Glutamatergic neuron (in vitro differentiated cells): ENCODE measurements around the gene ADSL. TPM values are rescaled to one million over a fixed set of nuclear protein-coding genes. Genes with fewer than 3 reads are reported as not detected.

Experiments used
- DNase-seq: peaks from one replicate; pipeline ENCODE4 v3.0.0; 2022
- H3K27ac Mint-ChIP-seq: one replicate; pipeline ENCODE4 v1.8.0; 2020; ENCODE audit warnings: mild to moderate bottlenecking, mixed read lengths, inconsistent platforms; ENCODE audit not compliant: unreplicated experiment
- H3K27me3 Mint-ChIP-seq: one replicate; pipeline ENCODE4 v1.8.0; 2020; ENCODE audit warnings: mild to moderate bottlenecking, moderate library complexity, mixed read lengths, inconsistent platforms; ENCODE audit not compliant: unreplicated experiment
- H3K36me3 Mint-ChIP-seq: one replicate; pipeline ENCODE4 v1.8.0; 2020; ENCODE audit warnings: mild to moderate bottlenecking, mixed read lengths, inconsistent platforms; ENCODE audit not compliant: unreplicated experiment
- H3K4me1 Mint-ChIP-seq: one replicate; pipeline ENCODE4 v1.8.0; 2020; ENCODE audit warnings: mild to moderate bottlenecking, low read depth, mixed read lengths, inconsistent platforms; ENCODE audit not compliant: unreplicated experiment
- H3K4me3 Mint-ChIP-seq: one replicate; pipeline ENCODE4 v1.8.0; 2020; ENCODE audit warnings: mild to moderate bottlenecking, mixed read lengths, inconsistent platforms; ENCODE audit not compliant: unreplicated experiment
- H3K9me3 Mint-ChIP-seq: one replicate; pipeline ENCODE4 v1.8.0; 2020; ENCODE audit warnings: mild to moderate bottlenecking, moderate library complexity, mixed read lengths, inconsistent platforms; ENCODE audit not compliant: unreplicated experiment
- total RNA-seq: library from RNA; stranded (reverse); fragmentation: NEBNext Ultra II Directional; extraction: Animal tissue kit (Norgen Biotek cat#: 25700); gene quantifications from one replicate; pipeline ENCODE4 v1.2.1, GENCODE V29; 2021; ENCODE audit not compliant: unreplicated experiment
- TF ChIP-seq, protein P1 (sequence below): fragments of 200-600 bp; sonication (generic); IDR thresholded peaks from one replicate; pipeline ENCODE4 v1.5.0; 2021; ENCODE audit not compliant: partially characterized antibody, unreplicated experiment

Gene ADSL
- total RNA-seq, 1 donor from 2014 or later, result 62.3 TPM

DNA sequence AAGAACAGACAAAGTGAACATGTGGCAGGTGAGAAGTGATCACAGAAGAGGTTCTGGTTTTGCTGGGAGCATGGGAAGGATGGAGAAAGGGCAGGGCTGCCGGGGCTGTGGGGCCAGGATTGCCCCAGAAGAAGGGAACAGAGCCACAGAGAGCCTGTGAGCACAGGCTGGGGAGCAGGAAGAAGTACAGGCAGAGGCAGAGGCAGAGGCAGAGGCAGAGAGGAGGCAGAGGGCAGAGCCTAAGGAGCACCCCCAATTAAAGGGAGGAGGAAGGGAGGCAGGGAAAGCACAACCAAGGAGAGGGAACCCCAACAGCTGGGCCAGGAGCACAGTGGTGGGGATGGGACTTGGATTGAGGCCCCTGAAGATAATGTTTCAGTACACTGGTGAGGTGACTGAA lies 75.6 kb downstream of the ADSL start:
- H3K27ac Mint-ChIP-seq, result peak overlapping the region; percentile 9
- TF ChIP-seq, protein P1, sequence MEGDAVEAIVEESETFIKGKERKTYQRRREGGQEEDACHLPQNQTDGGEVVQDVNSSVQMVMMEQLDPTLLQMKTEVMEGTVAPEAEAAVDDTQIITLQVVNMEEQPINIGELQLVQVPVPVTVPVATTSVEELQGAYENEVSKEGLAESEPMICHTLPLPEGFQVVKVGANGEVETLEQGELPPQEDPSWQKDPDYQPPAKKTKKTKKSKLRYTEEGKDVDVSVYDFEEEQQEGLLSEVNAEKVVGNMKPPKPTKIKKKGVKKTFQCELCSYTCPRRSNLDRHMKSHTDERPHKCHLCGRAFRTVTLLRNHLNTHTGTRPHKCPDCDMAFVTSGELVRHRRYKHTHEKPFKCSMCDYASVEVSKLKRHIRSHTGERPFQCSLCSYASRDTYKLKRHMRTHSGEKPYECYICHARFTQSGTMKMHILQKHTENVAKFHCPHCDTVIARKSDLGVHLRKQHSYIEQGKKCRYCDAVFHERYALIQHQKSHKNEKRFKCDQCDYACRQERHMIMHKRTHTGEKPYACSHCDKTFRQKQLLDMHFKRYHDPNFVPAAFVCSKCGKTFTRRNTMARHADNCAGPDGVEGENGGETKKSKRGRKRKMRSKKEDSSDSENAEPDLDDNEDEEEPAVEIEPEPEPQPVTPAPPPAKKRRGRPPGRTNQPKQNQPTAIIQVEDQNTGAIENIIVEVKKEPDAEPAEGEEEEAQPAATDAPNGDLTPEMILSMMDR, result no peak

DNA sequence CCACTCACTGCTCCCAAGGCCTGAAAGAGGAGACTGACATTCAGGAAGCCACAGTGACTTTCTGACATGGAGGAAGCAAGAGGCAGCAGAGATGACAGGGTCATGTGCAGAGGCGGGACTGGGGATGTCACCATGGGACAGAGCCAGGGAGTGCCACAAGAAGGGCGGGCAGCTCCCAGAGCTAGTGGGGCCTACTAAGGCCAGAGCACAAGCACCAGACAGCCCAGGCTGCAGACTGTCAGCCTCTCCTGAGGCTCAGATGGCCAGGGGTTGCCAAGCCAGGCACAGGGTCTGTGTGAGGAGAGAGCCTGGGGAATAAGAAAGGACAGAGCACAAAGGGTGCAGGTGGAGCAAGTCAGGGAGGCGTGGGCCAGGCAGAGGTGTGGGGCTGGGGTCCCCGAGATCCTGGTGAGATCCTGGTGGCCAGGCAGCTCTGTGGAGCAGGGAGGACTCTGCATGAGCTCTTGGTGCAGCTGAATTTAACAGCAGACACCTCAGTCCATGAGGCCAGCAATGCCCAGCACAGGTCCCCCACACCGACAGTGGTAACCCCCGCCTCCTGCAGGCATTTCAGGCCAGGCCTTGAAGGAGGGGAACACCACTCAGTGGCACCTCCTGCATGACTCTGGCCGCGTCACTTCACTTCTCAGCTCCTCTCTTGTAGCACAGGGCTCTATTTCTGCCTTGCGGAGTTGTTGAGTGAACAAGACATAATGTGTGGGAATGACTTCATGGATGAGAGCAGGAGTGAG lies 76.4 kb downstream of the ADSL start:
- peaks cover 18% of the 10 kb centered on the region for H3K27me3 Mint-ChIP-seq
- peak overlapping the region; percentile 6 for H3K27ac Mint-ChIP-seq
- H3K9me3 Mint-ChIP-seq, result peaks cover 22% of the 10 kb centered on the region
- H3K4me3 Mint-ChIP-seq, result no peak overlapping the region
- DNase-seq, result no peak
- H3K36me3 Mint-ChIP-seq, result peaks cover 18% of the 10 kb centered on the region
- peaks cover 29% of the 10 kb centered on the region for H3K4me1 Mint-ChIP-seq
- TF ChIP-seq, protein P1, result no peak

More for the DNA sequence above, 75.6 kb downstream of the ADSL start:
- Mint-ChIP-seq H3K4me1 (peaks cover 28% of the 10 kb centered on the region), H3K4me3 (no peak overlapping the region), H3K27me3 (peaks cover 17% of the 10 kb centered on the region), H3K9me3 (peaks cover 22% of the 10 kb centered on the region), H3K36me3 (peaks cover 18% of the 10 kb centered on the region)
- no peak for DNase-seq

DNA sequence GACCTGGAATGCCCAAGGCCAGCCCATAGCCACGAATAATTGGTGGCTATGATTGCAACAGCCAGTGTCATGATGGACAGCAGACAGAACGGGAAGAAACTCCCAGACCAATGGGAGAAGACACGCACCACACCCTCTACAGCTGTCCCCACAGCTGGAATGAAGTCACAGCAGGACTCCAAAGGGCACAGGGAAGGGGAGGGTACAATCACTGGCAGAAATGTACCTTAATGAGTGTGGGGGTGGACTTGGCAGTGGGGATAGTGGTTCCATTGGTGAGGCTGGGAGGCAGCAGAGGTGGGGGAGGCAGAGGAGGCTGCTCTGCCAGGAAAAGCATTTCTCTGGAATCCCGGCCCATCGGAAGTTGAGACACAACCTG lies 77.0 kb downstream of the ADSL start:
- no peak for DNase-seq
- Mint-ChIP-seq H3K4me3 (no peak overlapping the region), H3K9me3 (peaks cover 22% of the 10 kb centered on the region), H3K4me1 (peaks cover 26% of the 10 kb centered on the region), H3K27me3 (peaks cover 18% of the 10 kb centered on the region), H3K27ac (peak overlapping the region; percentile 5), H3K36me3 (peaks cover 18% of the 10 kb centered on the region)
- TF ChIP-seq, protein P1, result no peak

DNA sequence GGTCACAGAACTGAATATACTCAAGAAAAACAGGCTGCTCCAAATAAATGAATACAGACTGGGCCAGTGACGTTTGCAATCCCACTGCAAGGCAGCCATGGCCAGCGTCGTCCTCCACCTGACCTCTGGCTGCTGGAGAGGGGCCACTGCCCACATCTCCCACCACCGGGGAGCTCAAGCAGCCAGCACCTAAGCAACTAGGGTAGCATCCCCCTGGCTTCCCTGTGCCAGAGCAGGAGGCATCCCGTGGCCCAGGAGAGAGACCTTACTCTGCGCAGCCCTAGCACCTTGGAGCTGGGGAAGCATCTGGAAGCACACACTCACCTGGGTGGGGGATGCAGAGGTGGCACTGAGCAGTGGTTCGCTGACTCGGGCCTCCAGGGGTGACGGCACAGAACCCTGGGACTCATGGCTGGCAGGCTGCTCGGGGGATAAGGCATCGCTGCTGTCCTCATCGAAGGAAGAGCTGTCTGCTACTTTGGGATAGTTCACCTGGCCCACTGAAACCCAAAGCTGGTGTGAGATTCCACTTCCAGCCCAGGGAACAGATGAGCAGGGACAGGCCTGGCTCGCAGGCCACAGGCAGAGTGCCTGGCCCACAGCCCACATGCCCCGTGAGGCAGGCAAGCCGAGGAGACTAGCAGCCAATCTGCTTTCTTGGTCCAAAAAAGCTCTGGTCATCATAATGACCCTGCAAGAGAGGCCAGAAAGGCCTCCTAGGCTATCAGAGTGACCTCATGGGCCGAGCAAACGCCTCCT lies 77.8 kb downstream of the ADSL start:
- Mint-ChIP-seq H3K4me3 (no peak overlapping the region), H3K4me1 (peaks cover 29% of the 10 kb centered on the region), H3K36me3 (peaks cover 22% of the 10 kb centered on the region), H3K27me3 (peaks cover 18% of the 10 kb centered on the region), H3K27ac (no peak overlapping the region), H3K9me3 (peaks cover 22% of the 10 kb centered on the region)
- TF ChIP-seq, protein P1, result no peak
- DNase-seq, result no peak

DNA sequence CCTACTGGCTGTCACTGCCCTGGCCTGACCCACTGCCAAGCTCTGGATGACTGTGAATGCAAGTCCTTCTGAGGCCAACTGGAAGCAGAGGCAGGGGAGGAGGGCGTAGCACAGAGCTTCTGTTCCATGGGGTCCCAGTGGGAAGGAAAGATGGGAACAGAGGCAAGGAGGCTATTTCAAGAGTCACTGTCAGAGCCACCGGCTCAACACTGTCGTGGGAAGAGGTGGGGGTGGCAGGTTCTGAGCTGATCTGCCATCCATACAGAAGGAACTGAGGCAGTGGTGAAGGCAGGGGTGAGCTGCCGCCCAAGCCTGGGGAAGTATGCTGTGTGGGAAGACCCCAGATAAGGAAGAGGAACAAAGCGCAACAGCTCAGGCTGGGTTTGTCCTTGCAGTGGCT lies 78.8 kb downstream of the ADSL start:
- Mint-ChIP-seq H3K4me1 (peaks cover 26% of the 10 kb centered on the region), H3K4me3 (no peak overlapping the region), H3K9me3 (peaks cover 19% of the 10 kb centered on the region), H3K36me3 (peaks cover 22% of the 10 kb centered on the region), H3K27ac (peak overlapping the region; percentile 82), H3K27me3 (peaks cover 15% of the 10 kb centered on the region)
- DNase-seq, result no peak
- TF ChIP-seq, protein P1, result no peak
